C4-2B (cell line): Measurements from ENCODE around the gene IFNG-AS1.

Experiments used
- H3K27ac ChIP-seq: fragments of 450-650 bp; 2 replicates; pipeline ENCODE4 v1.5.1; 2017
- ZFX ChIP-seq: fragments of 450-650 bp; IDR thresholded peaks from 2 replicates; pipeline ENCODE4 v1.6.1; 2017
- TF ChIP-seq, protein P1 (sequence below): fragments of 450-650 bp; conservative IDR thresholded peaks from 2 replicates; pipeline ENCODE4 v1.5.1; 2017; ENCODE audit warnings: mild to moderate bottlenecking

Gene IFNG-AS1

GRCh38 chr12:67980391-67980790, 8.9 kb upstream of the IFNG-AS1 start:
- no peak for TF ChIP-seq ZFX
- TF ChIP-seq, protein P1, sequence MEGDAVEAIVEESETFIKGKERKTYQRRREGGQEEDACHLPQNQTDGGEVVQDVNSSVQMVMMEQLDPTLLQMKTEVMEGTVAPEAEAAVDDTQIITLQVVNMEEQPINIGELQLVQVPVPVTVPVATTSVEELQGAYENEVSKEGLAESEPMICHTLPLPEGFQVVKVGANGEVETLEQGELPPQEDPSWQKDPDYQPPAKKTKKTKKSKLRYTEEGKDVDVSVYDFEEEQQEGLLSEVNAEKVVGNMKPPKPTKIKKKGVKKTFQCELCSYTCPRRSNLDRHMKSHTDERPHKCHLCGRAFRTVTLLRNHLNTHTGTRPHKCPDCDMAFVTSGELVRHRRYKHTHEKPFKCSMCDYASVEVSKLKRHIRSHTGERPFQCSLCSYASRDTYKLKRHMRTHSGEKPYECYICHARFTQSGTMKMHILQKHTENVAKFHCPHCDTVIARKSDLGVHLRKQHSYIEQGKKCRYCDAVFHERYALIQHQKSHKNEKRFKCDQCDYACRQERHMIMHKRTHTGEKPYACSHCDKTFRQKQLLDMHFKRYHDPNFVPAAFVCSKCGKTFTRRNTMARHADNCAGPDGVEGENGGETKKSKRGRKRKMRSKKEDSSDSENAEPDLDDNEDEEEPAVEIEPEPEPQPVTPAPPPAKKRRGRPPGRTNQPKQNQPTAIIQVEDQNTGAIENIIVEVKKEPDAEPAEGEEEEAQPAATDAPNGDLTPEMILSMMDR: no peak
- no peak overlapping the region for H3K27ac ChIP-seq

- H3K27ac ChIP-seq: no peak overlapping the region
- TF ChIP-seq, protein P1: no peak
- TF ChIP-seq ZFX: no peak
Measured at GRCh38 chr12:67981287-67982162, 7.7 kb upstream of the IFNG-AS1 start.

DNA sequence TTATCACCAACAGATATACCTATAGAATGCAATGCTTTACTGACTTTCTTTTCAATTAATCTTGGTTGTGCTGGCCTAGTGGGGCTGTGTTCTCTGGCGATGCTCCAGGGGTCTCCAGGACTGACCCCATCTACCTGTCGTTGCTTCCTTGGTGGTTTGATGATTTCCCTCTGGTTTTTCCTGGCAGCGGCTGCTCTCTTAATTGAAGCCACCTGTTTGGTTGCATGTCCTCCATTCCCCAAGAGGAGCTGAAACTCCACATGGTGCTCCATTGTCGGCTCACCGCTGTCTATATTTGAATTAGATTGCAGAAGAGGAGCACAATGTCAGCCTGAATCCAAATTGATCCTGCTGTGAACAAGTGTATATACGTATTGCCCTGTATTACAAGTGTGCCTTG, 7.1 kb upstream of the IFNG-AS1 start:
- TF ChIP-seq, protein P1: no peak
- TF ChIP-seq ZFX: no peak
- H3K27ac ChIP-seq: no peak overlapping the region

- no peak overlapping the region for H3K27ac ChIP-seq
- TF ChIP-seq, protein P1: no peak
- TF ChIP-seq ZFX: no peak
Measured at GRCh38 chr12:67986632-67987031, 2.6 kb upstream of the IFNG-AS1 start.

DNA sequence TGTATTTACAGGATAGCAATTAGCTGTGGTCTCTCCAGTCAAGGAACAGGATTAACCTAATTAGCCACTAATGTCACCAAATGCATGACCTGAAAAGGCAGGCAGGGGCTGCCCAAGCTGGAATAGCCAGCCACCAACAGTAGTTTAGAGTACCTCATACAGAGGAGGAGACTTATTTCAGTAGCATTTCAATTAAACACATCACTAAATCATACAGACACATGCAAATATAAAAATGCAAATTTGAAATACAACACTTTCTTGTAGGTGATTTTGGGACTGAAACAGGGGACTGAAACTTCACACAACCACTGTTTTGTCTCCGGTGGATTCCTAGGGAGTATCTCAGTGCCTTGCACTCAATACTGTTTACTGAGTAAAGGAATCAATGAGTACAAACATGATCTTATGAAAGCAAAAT, 636 bp upstream of the IFNG-AS1 start:
- no peak for TF ChIP-seq ZFX
- TF ChIP-seq, protein P1: no peak
- H3K27ac ChIP-seq: no peak overlapping the region

- TF ChIP-seq, protein P1: no peak
- TF ChIP-seq ZFX: no peak
- H3K27ac ChIP-seq: no peak overlapping the region
Measured at GRCh38 chr12:67991158-67991557, 1.9 kb downstream of the IFNG-AS1 start.

- TF ChIP-seq, protein P1: no peak
- TF ChIP-seq ZFX: no peak
- H3K27ac ChIP-seq: no peak overlapping the region
Measured at GRCh38 chr12:67993143-67993542, 3.9 kb downstream of the IFNG-AS1 start.
